Trophoblast cell (in vitro differentiated cells and primary cell): ENCODE data around the gene CFAP20DC.
A peak's percentile ranks its signal among the peaks of the same experiment; 100 is the strongest.

Source experiments
- DNase-seq, 2 donors: peaks; one replicate each; pipeline ENCODE4 v3.0.0-alpha.2; 2016
- H2AFZ ChIP-seq: 2 replicates; pipeline ENCODE4 v1.6.1; 2013; ENCODE audit warnings: low read length, moderate library complexity, mild to moderate bottlenecking; ENCODE audit not compliant: insufficient read depth, poor library complexity
- H2AK5ac ChIP-seq: 2 replicates; pipeline ENCODE4 v1.6.1; 2013; ENCODE audit warnings: mild to moderate bottlenecking, low read length
- H2BK120ac ChIP-seq: 2 replicates; pipeline ENCODE4 v1.6.1; 2013; ENCODE audit warnings: low read length, mild to moderate bottlenecking, moderate library complexity; ENCODE audit not compliant: insufficient read depth, poor library complexity
- H2BK12ac ChIP-seq: 2 replicates; pipeline ENCODE4 v1.6.1; 2013; ENCODE audit warnings: mild to moderate bottlenecking, low read length, moderate library complexity
- H2BK5ac ChIP-seq: 2 replicates; pipeline ENCODE4 v1.6.1; 2013; ENCODE audit warnings: low read length, low read depth, moderate library complexity, mild to moderate bottlenecking; ENCODE audit not compliant: poor library complexity
- H3K14ac ChIP-seq: 2 replicates; pipeline ENCODE4 v1.6.1; 2013; ENCODE audit warnings: mild to moderate bottlenecking, low read length
- H3K18ac ChIP-seq: 2 replicates; pipeline ENCODE4 v1.6.1; 2013; ENCODE audit warnings: mild to moderate bottlenecking, low read length
- H3K23ac ChIP-seq: 2 replicates; pipeline ENCODE4 v1.6.1; 2013; ENCODE audit warnings: low read length
- H3K27ac ChIP-seq: 2 replicates; pipeline ENCODE4 v1.5.1; 2013; ENCODE audit warnings: low read depth, mild to moderate bottlenecking, inconsistent platforms, low read length, moderate library complexity
- H3K27me3 ChIP-seq: 2 replicates; pipeline ENCODE4 v1.6.1; 2013; ENCODE audit warnings: inconsistent platforms, mild to moderate bottlenecking, low read length, moderate library complexity; ENCODE audit not compliant: insufficient read depth
- H3K36me3 ChIP-seq, 2 experiments: 1 replicate in 1 of 2; 2 replicates in 1 of 2; pipeline ENCODE4 v1.6.1; 2013; ENCODE audit warnings: low read length in 2 of 2, mild to moderate bottlenecking in 2 of 2, moderate library complexity in 1 of 2; ENCODE audit not compliant: insufficient read depth in 2 of 2, control insufficient read depth in 1 of 2
- H3K4ac ChIP-seq: 2 replicates; pipeline ENCODE4 v1.6.1; 2013; ENCODE audit warnings: low read depth, mild to moderate bottlenecking, low read length, moderate library complexity
- H3K4me1 ChIP-seq, 2 experiments: 1 replicate in 1 of 2; 2 replicates in 1 of 2; pipeline ENCODE4 v1.6.1; 2013; ENCODE audit warnings: low read length in 2 of 2, mild to moderate bottlenecking in 2 of 2, moderate library complexity in 1 of 2; ENCODE audit not compliant: insufficient read depth in 2 of 2, control insufficient read depth in 1 of 2
- H3K4me2 ChIP-seq: 2 replicates; pipeline ENCODE4 v1.6.1; 2013; ENCODE audit warnings: inconsistent platforms, mild to moderate bottlenecking, low read length, moderate library complexity
- H3K4me3 ChIP-seq: 2 replicates; pipeline ENCODE4 v1.5.1; 2013; ENCODE audit warnings: mild to moderate bottlenecking, low read depth, low read length, inconsistent platforms
- H3K79me1 ChIP-seq: one replicate; pipeline ENCODE4 v1.6.1; 2013; ENCODE audit warnings: low read length
- H3K79me2 ChIP-seq: 2 replicates; pipeline ENCODE4 v1.6.1; 2013; ENCODE audit warnings: low read length, mild to moderate bottlenecking; ENCODE audit not compliant: control insufficient read depth, insufficient read depth, poor library complexity
- H3K9ac ChIP-seq: 2 replicates; pipeline ENCODE4 v1.6.1; 2013; ENCODE audit warnings: mild to moderate bottlenecking, low read length
- H3K9me3 ChIP-seq: 2 replicates; pipeline ENCODE4 v1.6.1; 2013; ENCODE audit warnings: low read depth, mild to moderate bottlenecking, control low read depth, inconsistent platforms, low read length; ENCODE audit not compliant: insufficient read depth
- H4K12ac ChIP-seq: 2 replicates; pipeline ENCODE4 v1.6.1; 2013; ENCODE audit warnings: low read depth, mild to moderate bottlenecking, low read length, moderate library complexity
- H4K8ac ChIP-seq: 2 replicates; pipeline ENCODE4 v1.6.1; 2013; ENCODE audit warnings: low read depth, mild to moderate bottlenecking, low read length, moderate library complexity
- H4K91ac ChIP-seq: one replicate; pipeline ENCODE4 v1.6.1; 2013; ENCODE audit warnings: low read depth, mild to moderate bottlenecking, low read length, moderate library complexity
- whole genome bisulfite sequencing: extraction: QIAGEN DNeasy Blood & Tissue Kit; methylation state at CpG from one replicate; pipeline ENCODE4 v1.1.7; 2013; ENCODE audit warnings: missing lambda C conversion rate; ENCODE audit not compliant: insufficient read length, insufficient coverage; ENCODE audit errors: extremely low coverage; 5-methylcytosine and 5-hydroxymethylcytosine counted together

Gene CFAP20DC

DNA sequence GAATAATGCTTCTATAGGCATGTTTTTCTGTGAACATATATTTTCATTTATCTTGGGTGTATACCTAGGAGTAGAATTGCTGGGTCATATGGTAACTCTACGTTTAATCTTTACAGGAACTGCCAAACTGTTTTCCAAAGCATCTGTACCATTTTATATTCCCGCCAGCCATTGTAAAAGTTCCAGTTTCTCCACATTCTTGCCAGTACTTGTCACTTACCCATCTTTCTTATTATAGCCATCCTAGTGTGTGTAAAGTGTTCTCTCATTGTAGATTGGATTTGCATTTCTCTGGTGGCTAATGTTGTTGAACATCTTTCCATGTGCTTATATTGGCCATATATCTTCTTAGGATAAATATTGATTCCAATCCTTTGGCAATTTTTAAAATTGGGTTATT, 31.2 kb upstream of the CFAP20DC start:
- Histone ChIP-seq H2BK5ac (no peak overlapping the region), H2BK120ac (no peak overlapping the region), H3K36me3 (no peaks in the 10 kb centered on the region), H3K27ac (no peak overlapping the region), H3K4me2 (no peak overlapping the region), H3K23ac (no peak overlapping the region), H2AFZ (no peak overlapping the region), H4K91ac (no peak overlapping the region), H3K4ac (no peak overlapping the region), H3K18ac (no peak overlapping the region), H3K27me3 (no peaks in the 10 kb centered on the region), H3K14ac (no peak overlapping the region), H3K9me3 (no peaks in the 10 kb centered on the region), H3K79me1 (no peaks in the 10 kb centered on the region), H3K9ac (no peak overlapping the region), H4K12ac (no peak overlapping the region), H3K4me3 (no peak overlapping the region), H2AK5ac (no peak overlapping the region), H3K79me2 (no peaks in the 10 kb centered on the region), H3K4me1 (no peaks in the 10 kb centered on the region), H4K8ac (no peak overlapping the region), H2BK12ac (no peak overlapping the region)
- DNase-seq: peak; percentile 60 to 85
- WGBS: no CpG with 5 or more reads among the region's 2 CpGs

GRCh38 chr3:59079962-59080361, 30.1 kb upstream of the CFAP20DC start:
- DNase-seq: no peak
- no peak overlapping the region for H2BK5ac ChIP-seq
- no peaks in the 10 kb centered on the region for H3K79me1 ChIP-seq

DNA sequence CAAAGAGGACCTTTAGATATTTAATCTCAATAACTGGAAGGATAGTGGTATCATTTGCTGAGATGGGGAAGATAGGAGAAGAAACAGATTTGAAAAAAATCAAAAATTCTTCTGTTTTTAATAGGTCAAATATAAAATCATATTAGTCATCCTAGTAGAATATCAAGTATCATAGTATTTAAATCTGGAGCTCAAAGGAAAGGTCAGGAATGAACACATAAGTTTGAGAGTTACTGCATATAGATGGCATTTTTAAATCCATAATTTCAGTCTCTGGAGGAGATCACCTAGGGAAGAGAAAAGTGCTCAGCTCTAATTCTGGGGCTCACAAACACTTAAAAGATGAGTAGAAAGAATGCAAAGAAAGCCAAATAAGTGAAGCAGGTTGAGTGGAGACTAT, 24.9 kb upstream of the CFAP20DC start:
- Histone ChIP-seq H3K27me3 (no peaks in the 10 kb centered on the region), H3K79me2 (no peaks in the 10 kb centered on the region)

More at GRCh38 chr3:59079962-59080361, 30.1 kb upstream of the CFAP20DC start:
- Histone ChIP-seq H3K18ac (no peak overlapping the region), H3K4me3 (no peak overlapping the region), H3K4ac (no peak overlapping the region), H3K79me2 (no peaks in the 10 kb centered on the region), H3K27ac (no peak overlapping the region), H3K9me3 (no peaks in the 10 kb centered on the region), H4K12ac (no peak overlapping the region), H3K4me2 (no peak overlapping the region), H3K14ac (no peak overlapping the region), H3K36me3 (no peaks in the 10 kb centered on the region), H2AK5ac (no peak overlapping the region), H4K8ac (no peak overlapping the region), H3K4me1 (no peaks in the 10 kb centered on the region), H4K91ac (no peak overlapping the region), H3K9ac (no peak overlapping the region), H3K27me3 (no peaks in the 10 kb centered on the region), H2AFZ (no peak overlapping the region), H2BK12ac (no peak overlapping the region), H2BK120ac (no peak overlapping the region), H3K23ac (no peak overlapping the region)
- no CpG with 5 or more reads among the region's 1 CpG for WGBS

GRCh38 chr3:59072681-59073080, 22.9 kb upstream of the CFAP20DC start:
- H2BK120ac ChIP-seq: no peak overlapping the region
- H3K27me3 ChIP-seq: no peaks in the 10 kb centered on the region
- no peak overlapping the region for H4K12ac ChIP-seq
- WGBS: no CpG with 5 or more reads among the region's 6 CpGs
- no peak overlapping the region for H2BK5ac ChIP-seq
- H2AK5ac ChIP-seq: no peak overlapping the region
- no peak overlapping the region for H3K4ac ChIP-seq
- H3K4me1 ChIP-seq: no peaks in the 10 kb centered on the region
- H3K14ac ChIP-seq: no peak overlapping the region
- no peak overlapping the region for H2AFZ ChIP-seq
- no peaks in the 10 kb centered on the region for H3K79me1 ChIP-seq
- H4K91ac ChIP-seq: no peak overlapping the region
- no peaks in the 10 kb centered on the region for H3K36me3 ChIP-seq
- no peaks in the 10 kb centered on the region for H3K9me3 ChIP-seq
- H3K23ac ChIP-seq: no peak overlapping the region
- H3K4me3 ChIP-seq: no peak overlapping the region
- H4K8ac ChIP-seq: no peak overlapping the region
- H3K79me2 ChIP-seq: no peaks in the 10 kb centered on the region
- no peak overlapping the region for H3K9ac ChIP-seq
- H2BK12ac ChIP-seq: no peak overlapping the region
- no peak overlapping the region for H3K4me2 ChIP-seq
- H3K27ac ChIP-seq: no peak overlapping the region
- H3K18ac ChIP-seq: no peak overlapping the region
- DNase-seq: no peak

More for the DNA sequence above, 24.9 kb upstream of the CFAP20DC start:
- no peak overlapping the region for H2BK120ac ChIP-seq
- no peak overlapping the region for H2BK5ac ChIP-seq
- no peak overlapping the region for H2AFZ ChIP-seq
- H3K23ac ChIP-seq: no peak overlapping the region
- no peak overlapping the region for H2BK12ac ChIP-seq
- no peaks in the 10 kb centered on the region for H3K79me1 ChIP-seq
- no peak overlapping the region for H3K27ac ChIP-seq
- no peaks in the 10 kb centered on the region for H3K36me3 ChIP-seq
- no peaks in the 10 kb centered on the region for H3K9me3 ChIP-seq
- H3K4me3 ChIP-seq: no peak overlapping the region
- no peaks in the 10 kb centered on the region for H3K4me1 ChIP-seq
- DNase-seq: no peak
- H3K18ac ChIP-seq: no peak overlapping the region
- no peak overlapping the region for H3K9ac ChIP-seq
- no peak overlapping the region for H4K12ac ChIP-seq
- no peak overlapping the region for H3K4me2 ChIP-seq
- H4K8ac ChIP-seq: no peak overlapping the region
- no peak overlapping the region for H2AK5ac ChIP-seq
- no peak overlapping the region for H3K4ac ChIP-seq
- H3K14ac ChIP-seq: no peak overlapping the region
- H4K91ac ChIP-seq: no peak overlapping the region
